ENCODE measurements around the gene KIF2A. TPM values are rescaled to one million over a fixed set of nuclear protein-coding genes. Genes with fewer than 3 reads are reported as not detected.

The KIF2A gene
- total and polyA plus RNA-seq, 9 of the 15 experiments (the other 6 are each of a cell fraction or from before 2014, with no cell fraction given) = 42.6 to 126 (median 77.6) TPM

DNA sequence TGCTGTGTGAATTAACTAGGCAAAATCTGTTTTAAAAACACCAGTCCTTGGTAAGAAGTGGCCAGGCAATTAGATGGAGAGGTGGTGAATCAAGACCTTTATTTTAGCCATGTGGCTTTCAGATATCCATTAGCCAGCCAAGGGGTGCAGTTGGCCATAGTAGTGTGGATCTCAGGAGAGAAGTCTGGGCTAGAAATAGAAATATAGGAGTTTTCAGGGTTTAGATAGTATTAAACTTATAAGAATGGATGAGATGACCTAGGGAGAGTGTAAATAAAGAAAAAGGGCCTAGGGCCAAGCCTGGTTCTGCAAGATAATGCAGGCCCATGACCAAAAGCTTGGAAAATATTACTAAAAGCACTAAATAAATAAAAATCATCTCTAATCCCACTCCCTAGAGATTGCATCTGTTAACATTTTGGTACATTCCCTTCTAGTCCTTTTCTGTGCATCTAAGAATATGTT, 40.3 kb upstream of the KIF2A start (continued):
- TF ChIP-seq, protein P1, sequence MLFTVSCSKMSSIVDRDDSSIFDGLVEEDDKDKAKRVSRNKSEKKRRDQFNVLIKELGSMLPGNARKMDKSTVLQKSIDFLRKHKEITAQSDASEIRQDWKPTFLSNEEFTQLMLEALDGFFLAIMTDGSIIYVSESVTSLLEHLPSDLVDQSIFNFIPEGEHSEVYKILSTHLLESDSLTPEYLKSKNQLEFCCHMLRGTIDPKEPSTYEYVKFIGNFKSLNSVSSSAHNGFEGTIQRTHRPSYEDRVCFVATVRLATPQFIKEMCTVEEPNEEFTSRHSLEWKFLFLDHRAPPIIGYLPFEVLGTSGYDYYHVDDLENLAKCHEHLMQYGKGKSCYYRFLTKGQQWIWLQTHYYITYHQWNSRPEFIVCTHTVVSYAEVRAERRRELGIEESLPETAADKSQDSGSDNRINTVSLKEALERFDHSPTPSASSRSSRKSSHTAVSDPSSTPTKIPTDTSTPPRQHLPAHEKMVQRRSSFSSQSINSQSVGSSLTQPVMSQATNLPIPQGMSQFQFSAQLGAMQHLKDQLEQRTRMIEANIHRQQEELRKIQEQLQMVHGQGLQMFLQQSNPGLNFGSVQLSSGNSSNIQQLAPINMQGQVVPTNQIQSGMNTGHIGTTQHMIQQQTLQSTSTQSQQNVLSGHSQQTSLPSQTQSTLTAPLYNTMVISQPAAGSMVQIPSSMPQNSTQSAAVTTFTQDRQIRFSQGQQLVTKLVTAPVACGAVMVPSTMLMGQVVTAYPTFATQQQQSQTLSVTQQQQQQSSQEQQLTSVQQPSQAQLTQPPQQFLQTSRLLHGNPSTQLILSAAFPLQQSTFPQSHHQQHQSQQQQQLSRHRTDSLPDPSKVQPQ (CRISPR knock-in tag; IDR thresholded peaks at IDR 0.05; ENCODE audit: borderline replicate concordance) = no peak
- TF ChIP-seq, protein P2, sequence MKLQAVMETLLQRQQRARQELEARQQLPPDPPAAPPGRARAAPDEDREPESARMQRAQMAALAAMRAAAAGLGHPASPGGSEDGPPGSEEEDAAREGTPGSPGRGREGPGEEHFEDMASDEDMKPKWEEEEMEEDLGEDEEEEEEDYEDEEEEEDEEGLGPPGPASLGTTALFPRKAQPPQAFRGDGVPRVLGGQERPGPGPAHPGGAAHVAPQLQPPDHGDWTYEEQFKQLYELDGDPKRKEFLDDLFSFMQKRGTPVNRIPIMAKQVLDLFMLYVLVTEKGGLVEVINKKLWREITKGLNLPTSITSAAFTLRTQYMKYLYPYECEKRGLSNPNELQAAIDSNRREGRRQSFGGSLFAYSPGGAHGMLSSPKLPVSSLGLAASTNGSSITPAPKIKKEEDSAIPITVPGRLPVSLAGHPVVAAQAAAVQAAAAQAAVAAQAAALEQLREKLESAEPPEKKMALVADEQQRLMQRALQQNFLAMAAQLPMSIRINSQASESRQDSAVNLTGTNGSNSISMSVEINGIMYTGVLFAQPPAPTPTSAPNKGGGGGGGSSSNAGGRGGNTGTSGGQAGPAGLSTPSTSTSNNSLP (IDR thresholded peaks at IDR 0.05; ENCODE audit: borderline replicate concordance, low read depth, low read length) = no peak
- TF ChIP-seq HEY1 (CRISPR knock-in tag; IDR thresholded peaks at IDR 0.05; ENCODE audit: borderline replicate concordance) (no peak), POLR2A (conservative IDR thresholded peaks at IDR 0.05) (peak; percentile 86), CHCHD3 (CRISPR knock-in tag; IDR thresholded peaks at IDR 0.05) (peak; percentile 74; the same call in 1 of the 2 replicates), ZNF551 (CRISPR knock-in tag; IDR thresholded peaks at IDR 0.05) (peak; percentile 69; the same call in 1 of the 2 replicates), RBFOX2 (IDR thresholded peaks at IDR 0.05; ENCODE audit: low read depth, low read length) (peak; percentile 53)
- TF ChIP-seq, protein P3, sequence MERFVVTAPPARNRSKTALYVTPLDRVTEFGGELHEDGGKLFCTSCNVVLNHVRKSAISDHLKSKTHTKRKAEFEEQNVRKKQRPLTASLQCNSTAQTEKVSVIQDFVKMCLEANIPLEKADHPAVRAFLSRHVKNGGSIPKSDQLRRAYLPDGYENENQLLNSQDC (CRISPR knock-in tag; IDR thresholded peaks at IDR 0.05) = peak; percentile 78; the same call in 1 of the 2 replicates
